CD4-positive, alpha-beta T cell treated with Interleukin-6 for 4 hours (primary cell): ENCODE measurements around the gene CDKL2.
"Not testable (repeated sequence)": the region's sequence is repeated elsewhere in the genome, so short reads cannot be mapped to it uniquely, and the experiment has no call there.

Experiments used
- DNase-seq: peaks from one replicate; pipeline ENCODE4 v3.0.0-alpha.2; 2020; ENCODE audit warnings: mixed read lengths

CDKL2 gene

GRCh38 chr4:75630174-75630936, at the start of gene CDKL2:
TSS of gene CDKL2 (minus strand) at chr4:75630528. CDS start at chr4:75625988, 4,540 bp downstream.
- DNase-seq, result peak; percentile 96

- no peak for DNase-seq
Observed at GRCh38 chr4:75678965-75679364, 48.6 kb upstream of the CDKL2 start.

- DNase-seq, result no peak
Observed at GRCh38 chr4:75678473-75678872, 48.1 kb upstream of the CDKL2 start.

GRCh38 chr4:75675004-75675531, 44.7 kb upstream of the CDKL2 start:
- no peak for DNase-seq

- no peak for DNase-seq
Observed at GRCh38 chr4:75673959-75674328, 43.6 kb upstream of the CDKL2 start.

DNA sequence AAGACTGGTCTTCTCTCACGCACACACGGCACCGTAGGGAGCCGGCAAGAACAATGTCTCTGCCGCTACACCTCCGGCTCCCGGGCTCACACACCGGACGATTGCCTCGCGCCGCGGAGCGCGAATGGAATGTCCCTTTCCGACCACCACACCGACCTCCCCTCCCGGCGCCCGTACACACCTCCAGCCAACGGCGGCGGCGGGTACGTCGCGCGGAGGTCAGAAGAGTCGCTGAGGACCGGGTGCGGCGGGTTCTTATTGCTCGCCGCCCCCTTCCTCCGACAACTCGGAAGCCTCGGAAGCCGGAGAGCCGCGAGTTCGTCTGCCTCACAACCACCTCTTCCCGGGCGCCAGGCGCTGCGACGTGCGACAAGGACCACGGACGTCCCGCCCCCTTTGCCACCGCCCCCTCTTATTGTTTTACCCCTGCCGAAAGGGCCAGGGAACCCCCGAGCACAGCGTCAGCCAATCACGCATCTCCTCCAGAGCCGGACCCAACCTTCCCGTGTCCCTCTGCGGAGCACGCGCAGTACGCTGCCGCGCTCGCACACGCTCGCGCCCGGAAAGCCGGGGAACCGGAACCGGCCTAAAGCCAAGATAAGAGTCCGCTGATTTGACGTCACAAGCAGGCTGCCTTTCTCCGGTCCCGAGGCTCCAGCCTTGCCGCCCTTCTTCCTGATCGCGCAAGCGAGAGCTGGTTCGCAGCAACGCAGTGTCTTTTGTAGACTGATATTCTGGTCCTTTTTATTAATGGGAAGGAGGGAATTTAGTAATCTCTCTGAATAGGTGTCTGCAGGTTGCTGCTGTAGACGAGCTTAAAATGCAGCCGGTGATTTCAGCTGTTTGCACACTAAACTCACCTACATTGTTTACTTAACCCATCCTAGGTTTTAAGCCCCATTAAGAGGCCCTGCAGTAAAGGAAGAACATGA, 43.0 kb upstream of the CDKL2 start, which contains the start of gene G3BP2:
G3BP2 (minus strand) TSS at position 385 of the 932 bp plus-strand sequence. CDS start 11,386 bp downstream, outside the sequence.
- DNase-seq, result peak; percentile 99

DNA sequence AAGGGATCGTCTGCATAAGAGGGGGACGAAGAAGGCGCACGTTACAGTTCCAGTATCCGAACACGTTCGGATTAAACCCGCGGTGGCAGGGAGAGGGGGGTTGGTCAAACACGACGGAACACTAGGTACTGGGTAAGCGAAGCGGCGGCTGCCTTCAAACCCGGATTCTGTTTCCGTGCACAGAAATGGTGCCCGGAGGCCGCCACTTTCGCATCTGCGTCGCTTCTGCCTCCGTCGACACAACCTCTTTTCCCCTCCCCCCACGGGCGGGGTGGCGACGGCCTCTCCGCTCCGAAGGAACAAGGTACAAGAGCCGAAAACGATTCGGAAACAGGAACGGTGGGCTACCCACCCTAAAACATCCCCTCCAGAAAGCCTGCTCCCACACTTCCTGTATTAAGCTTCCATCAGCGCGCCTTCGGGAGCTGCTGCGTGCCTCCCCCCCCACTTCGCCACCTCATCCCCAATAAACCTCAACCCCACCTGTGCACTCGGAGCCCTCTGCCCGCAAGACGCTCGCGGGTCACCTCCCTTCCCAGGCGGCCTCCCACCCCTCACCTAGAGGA, 42.2 kb upstream of the CDKL2 start:
- DNase-seq, result peak; percentile 86

DNA sequence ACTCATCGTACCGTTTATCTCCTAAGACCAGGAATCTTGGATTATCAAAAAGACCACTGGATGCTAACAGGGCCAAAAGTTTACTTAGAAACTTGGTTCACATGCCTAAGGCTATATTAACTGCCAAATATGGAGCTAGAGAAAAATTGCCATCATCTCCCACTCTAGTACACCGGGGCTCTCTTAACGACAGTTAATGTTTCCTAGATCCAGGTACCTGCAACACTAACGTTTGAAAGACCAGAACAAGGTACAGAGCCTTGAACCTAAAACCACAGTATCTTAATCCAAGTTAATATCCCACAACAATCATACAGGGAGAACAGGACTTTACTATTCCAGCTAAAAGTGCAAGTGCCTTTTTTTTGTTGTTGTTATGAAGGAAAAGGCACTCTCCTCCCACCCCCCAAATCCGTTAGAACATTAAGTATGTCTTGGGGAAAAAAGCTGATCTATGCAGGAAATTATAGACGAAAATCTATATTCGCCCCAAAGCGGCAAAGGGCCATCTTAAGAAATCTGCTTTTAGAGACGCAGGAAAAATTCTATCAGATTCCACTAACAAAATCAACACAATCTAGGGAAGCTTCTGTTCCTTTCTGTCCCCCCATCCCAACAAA, 41.6 kb upstream of the CDKL2 start:
- DNase-seq, result no peak

GRCh38 chr4:75668596-75668995, 38.3 kb upstream of the CDKL2 start:
- no peak for DNase-seq

DNA sequence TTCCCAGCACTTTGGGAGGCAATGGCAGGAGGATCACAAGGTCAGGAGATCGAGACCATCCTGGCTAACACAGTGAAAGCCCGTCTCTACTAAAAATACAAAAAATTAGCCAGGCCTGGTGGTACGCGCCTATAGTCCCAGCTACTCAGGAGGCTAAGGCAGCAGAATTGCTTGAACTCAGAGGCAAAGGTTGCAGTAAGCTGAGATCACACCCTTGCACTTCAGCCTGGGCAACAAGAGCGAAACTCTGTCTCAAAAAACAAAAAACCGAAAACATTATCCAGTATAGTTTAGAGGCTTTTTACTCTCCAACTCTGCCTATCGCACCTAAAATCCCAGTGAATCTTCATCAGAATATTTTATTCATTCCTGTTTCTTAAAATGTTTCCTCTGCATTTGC, 37.3 kb upstream of the CDKL2 start:
- not testable (repeated sequence) for DNase-seq

DNA sequence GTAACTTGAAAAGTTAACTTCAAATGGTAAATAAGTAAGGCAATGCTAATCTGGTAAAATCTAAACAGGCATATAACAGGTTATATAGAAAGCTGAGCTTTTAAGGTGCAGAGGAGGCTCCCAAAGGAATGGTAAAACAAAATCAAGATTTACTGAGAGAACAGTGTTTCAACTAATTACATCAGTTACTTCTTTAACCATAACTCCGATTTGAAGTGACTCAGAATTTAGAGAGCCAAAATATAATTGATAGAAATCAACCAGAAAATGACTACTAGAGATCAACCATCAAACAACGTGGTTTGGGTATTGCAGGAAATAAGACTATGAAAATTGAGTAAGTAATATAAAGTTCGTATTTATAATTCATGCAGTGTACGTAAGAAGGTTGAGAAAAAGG, 36.0 kb upstream of the CDKL2 start:
- no peak for DNase-seq

DNA sequence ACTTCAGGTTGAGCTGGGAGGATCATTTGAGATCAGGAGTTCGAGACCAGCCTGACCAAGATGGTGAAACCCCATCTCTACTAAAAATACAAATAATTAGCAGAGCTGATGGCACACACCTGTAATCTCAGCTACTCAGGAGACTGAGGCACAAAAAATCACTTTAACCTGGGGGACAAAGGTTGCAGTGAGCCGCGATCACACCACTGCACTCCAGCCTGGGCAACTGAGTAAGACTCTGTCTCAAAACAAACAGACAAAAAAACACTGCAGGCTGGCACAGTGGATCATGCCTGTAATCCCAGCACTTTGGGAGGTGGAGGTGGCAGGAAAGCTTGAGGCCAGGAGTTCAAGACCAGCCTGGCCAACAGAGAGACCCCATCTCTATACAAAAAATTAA, 34.3 kb upstream of the CDKL2 start:
- not testable (repeated sequence) for DNase-seq

GRCh38 chr4:75662626-75663025, 32.3 kb upstream of the CDKL2 start:
- DNase-seq, result no peak

DNA sequence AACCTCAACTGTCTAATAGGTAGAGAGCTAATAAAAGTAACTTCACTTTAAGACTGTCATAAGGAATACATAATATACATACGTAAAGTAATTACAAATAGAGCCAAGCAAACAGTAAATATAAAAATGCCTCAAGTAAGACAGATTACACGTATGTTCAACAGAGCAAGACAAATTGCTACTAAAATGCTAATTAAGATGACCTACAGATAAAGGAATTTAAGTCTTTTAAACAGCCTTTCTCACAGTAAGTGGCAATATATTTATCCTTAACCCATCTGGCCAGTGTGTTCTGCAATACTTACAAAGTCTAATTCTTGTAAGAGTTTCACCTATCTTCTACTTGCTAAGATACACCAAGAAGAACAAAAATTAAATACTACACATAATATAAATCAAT, 30.2 kb upstream of the CDKL2 start:
- no peak for DNase-seq

GRCh38 chr4:75659512-75660031, 29.2 kb upstream of the CDKL2 start:
- no peak for DNase-seq

DNA sequence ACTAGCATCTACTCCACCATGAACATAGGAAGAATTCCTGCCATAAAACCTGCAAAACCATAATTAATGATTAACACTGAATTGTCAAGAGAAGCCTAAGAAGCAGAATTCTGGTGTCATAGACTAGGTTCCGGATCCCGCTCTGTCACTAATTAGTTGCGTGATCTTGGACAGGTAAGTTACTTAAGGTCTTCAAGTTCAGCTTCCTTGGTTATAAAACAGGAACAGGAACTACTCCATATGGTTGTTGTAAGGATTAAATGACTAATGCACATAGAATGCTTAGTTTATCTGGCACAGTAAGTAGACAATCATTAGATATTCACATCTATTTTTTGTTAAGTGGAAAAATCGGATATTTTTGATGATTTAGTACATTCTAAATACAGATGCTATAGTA, 28.5 kb upstream of the CDKL2 start:
- DNase-seq, result no peak

GRCh38 chr4:75655562-75655961, 25.2 kb upstream of the CDKL2 start:
- DNase-seq, result no peak

DNA sequence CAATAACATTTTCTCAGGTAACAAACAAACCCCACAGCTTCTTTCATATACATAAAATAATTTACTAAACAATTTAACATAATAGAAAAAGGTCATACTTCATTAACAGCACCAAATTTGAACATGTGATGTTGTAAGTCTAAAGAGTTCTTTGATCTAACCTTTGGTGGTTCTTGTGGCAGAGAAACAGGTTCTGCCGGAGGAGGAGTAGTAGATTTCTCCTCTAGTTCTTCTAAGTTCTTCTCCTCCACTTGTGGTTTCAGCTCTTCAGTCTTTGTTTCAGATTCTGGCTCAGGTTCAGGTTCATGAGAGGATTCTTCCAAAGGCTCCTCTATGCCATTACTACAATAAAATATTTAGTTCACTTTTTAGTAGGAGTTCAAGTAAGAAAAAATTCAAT, 24.6 kb upstream of the CDKL2 start:
- DNase-seq, result no peak

DNA sequence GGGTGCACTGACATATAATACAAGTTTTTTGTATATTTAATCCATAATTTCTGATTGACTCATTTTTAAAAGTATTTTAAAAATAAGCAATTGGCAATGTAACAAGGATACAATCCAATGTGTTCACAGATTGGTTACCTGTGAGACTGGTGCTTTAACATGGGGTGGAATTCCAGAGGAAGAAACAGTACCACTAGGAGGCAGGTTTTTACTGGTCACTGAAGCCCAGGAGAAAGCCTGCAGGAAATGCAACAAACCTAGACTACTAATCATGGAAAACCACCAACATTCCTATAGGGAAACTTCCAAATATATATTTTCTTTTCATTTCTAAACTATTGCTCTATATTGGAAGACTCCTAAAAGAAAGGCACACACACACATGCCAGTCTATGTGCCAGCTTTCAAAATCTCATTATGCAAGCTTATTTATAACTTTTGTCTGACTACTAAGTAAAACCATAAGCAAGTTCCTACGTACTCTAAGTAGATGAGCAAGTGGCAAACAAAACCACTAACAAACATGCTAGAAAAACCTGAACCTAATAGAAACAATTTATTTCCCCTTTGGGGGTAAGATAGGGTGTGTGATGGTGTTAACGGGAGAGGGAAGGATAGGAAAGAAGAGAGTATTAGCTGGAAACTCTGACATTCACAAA, 23.6 kb upstream of the CDKL2 start:
- no peak for DNase-seq

DNA sequence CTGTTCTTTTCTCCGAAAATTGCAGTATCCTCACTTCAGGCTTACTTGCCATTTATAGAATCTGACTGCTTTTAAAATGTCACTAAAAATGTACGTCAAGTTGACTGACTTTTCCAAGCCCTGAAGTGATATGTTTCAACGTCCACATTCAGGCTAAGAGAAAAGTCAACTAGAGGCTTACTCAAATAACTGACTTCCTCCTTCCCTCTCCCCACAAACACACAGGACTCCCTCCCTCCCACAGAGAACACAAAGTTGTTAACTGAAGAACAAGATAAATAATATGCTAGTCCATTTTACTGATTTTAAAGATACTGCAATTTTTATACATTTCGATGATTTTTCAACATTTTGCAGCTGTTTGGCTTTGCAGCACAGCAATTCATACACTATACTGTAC, 13.8 kb upstream of the CDKL2 start:
- no peak for DNase-seq

- no peak for DNase-seq
Observed at GRCh38 chr4:75643651-75644050, 13.3 kb upstream of the CDKL2 start.

- no peak for DNase-seq
Observed at GRCh38 chr4:75639124-75639695, 8.9 kb upstream of the CDKL2 start.
